PC-3 (cell line): ENCODE measurements around the gene PRICKLE4.

Experiments
- EZH2 ChIP-seq: fragments of 300-600 bp; sonication (generic); IDR thresholded peaks from one replicate; pipeline ENCODE4 v1.6.1; 2017; ENCODE audit warnings: antibody characterized with exemption, mild to moderate bottlenecking, low read length; ENCODE audit not compliant: unreplicated experiment
- TF ChIP-seq, protein P1 (sequence below): fragments of 300-600 bp; sonication (generic); conservative IDR thresholded peaks from 2 replicates; pipeline ENCODE4 v1.5.1; 2017; ENCODE audit warnings: antibody characterized with exemption, low read depth, mild to moderate bottlenecking, low read length

DNA sequence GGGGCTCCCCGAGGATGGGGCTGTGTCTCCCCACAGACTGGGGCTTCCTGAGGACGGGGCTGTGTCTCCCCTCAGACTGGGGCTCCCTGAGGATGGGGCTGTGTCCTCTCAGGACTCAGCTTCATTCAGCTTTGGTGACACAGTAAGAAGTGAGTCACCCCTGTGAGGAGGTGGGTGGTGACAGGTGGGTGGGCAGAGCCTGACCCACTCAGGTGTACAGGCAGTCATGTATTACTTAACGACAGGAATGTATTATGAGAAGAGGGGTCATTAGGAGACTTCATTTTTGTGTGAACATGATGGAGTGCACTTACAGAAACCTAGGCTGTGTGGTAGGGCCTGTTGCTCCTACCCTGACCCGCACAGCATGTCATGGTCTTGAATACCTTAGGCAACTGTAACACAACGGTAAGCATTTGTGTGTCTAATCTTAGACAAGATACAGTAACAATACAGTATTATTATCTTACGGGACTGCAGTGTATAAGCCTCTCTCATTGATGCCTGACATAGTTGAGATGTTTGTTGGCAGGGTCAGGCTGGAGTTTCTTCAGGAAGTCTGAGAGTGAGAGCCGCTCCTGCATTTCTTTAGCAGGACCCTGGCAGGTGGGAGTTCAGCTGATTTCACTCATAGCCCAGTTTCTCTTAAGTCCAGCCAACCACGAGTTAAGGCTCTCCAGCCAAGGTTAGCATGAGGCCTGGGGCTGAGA is 22.5 kb upstream of the PRICKLE4 start:
- TF ChIP-seq, protein P1, sequence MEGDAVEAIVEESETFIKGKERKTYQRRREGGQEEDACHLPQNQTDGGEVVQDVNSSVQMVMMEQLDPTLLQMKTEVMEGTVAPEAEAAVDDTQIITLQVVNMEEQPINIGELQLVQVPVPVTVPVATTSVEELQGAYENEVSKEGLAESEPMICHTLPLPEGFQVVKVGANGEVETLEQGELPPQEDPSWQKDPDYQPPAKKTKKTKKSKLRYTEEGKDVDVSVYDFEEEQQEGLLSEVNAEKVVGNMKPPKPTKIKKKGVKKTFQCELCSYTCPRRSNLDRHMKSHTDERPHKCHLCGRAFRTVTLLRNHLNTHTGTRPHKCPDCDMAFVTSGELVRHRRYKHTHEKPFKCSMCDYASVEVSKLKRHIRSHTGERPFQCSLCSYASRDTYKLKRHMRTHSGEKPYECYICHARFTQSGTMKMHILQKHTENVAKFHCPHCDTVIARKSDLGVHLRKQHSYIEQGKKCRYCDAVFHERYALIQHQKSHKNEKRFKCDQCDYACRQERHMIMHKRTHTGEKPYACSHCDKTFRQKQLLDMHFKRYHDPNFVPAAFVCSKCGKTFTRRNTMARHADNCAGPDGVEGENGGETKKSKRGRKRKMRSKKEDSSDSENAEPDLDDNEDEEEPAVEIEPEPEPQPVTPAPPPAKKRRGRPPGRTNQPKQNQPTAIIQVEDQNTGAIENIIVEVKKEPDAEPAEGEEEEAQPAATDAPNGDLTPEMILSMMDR, result no peak
- TF ChIP-seq EZH2, result no peak
